Smooth muscle cell (in vitro differentiated cells): ENCODE measurements around the gene RHOH. TPM values are rescaled to one million over a fixed set of nuclear protein-coding genes. Genes with fewer than 3 reads are reported as not detected.

ENCODE experiments used
- DNase-seq: peaks from one replicate; lab custom pipeline; 2025; ENCODE audit not compliant: unreplicated experiment; lab: John Stamatoyannopoulos, UW
- H2AFZ ChIP-seq: fragments of 200-600 bp; sonication (generic); 2 replicates; pipeline ENCODE4 v1.6.0; 2016; ENCODE audit warnings: antibody characterized with exemption, low read depth, mild to moderate bottlenecking
- H3F3A ChIP-seq: fragments of 200-600 bp; sonication (generic); 2 replicates; pipeline ENCODE4 v1.6.0; 2017; ENCODE audit warnings: antibody characterized with exemption, low read depth
- H3K27ac ChIP-seq: fragments of 200-600 bp; sonication (generic); 2 replicates; pipeline ENCODE4 v1.5.1; 2016; ENCODE audit warnings: low read depth, mild to moderate bottlenecking
- H3K27me3 ChIP-seq: fragments of 200-600 bp; sonication (generic); 2 replicates; pipeline ENCODE4 v1.6.1; 2016; ENCODE audit warnings: low read depth, mild to moderate bottlenecking
- H3K36me3 ChIP-seq: fragments of 200-600 bp; sonication (generic); 2 replicates; pipeline ENCODE4 v1.5.1; 2016; ENCODE audit warnings: low read depth
- H3K4me1 ChIP-seq: fragments of 200-600 bp; sonication (generic); 2 replicates; pipeline ENCODE4 v1.5.1; 2016; ENCODE audit warnings: low read depth
- H3K4me2 ChIP-seq: fragments of 200-600 bp; sonication (generic); 2 replicates; pipeline ENCODE4 v1.6.0; 2016; ENCODE audit warnings: mild to moderate bottlenecking
- H3K4me3 ChIP-seq: fragments of 200-600 bp; sonication (generic); 2 replicates; pipeline ENCODE4 v1.5.1; 2016; ENCODE audit warnings: mild to moderate bottlenecking
- H3K79me2 ChIP-seq: fragments of 200-600 bp; sonication (generic); 2 replicates; pipeline ENCODE4 v1.6.0; 2016; ENCODE audit warnings: low read depth, mild to moderate bottlenecking
- H3K9ac ChIP-seq: fragments of 200-600 bp; sonication (generic); 2 replicates; pipeline ENCODE4 v1.6.0; 2016; ENCODE audit warnings: low read depth
- H3K9me3 ChIP-seq: fragments of 200-600 bp; sonication (generic); replicated peaks from 2 replicates; pipeline ENCODE4 v1.5.1; 2016; ENCODE audit warnings: low read depth
- H4K20me1 ChIP-seq: fragments of 200-600 bp; sonication (generic); 2 replicates; pipeline ENCODE4 v1.6.0; 2016; ENCODE audit warnings: low read depth
- CTCF ChIP-seq: fragments of 200-600 bp; sonication (generic); IDR thresholded peaks from 2 replicates; pipeline ENCODE4 v1.5.1; 2017; ENCODE audit warnings: borderline replicate concordance, mild to moderate bottlenecking, antibody characterized with exemption; ENCODE audit not compliant: insufficient read depth, poor library complexity, severe bottlenecking
- WGBS: methylation state at CpG from one replicate; pipeline ENCODE4 v1.1.7; 2016; ENCODE audit warnings: low lambda C conversion rate; 5-methylcytosine and 5-hydroxymethylcytosine counted together
- polyA plus RNA-seq: library from polyadenylated mRNA; unstranded; fragments of >200 nt; fragmentation: Nextera tagmentation; extraction: Ambion mirVana; gene quantifications from 2 replicates; pipeline ENCODE4 v1.2.1, GENCODE V29; 2016
- total RNA-seq: library from RNA; depleted of rRNA; stranded (reverse); fragments of >200 nt; gene quantifications from 2 replicates; pipeline ENCODE4 v1.2.3, GENCODE V29; 2014

RHOH gene
- total and polyA plus RNA-seq, 2 experiments from 2014 or later: 0.46 TPM; not detected in 1

GRCh38 chr4:40194602-40195161 is 2.1 kb upstream of the RHOH start:
- H3K79me2 ChIP-seq: no peaks in the 10 kb centered on the region
- H3K4me3 ChIP-seq: no peak overlapping the region
- no peak for DNase-seq
- no peak for TF ChIP-seq CTCF
- no peaks in the 10 kb centered on the region for H3K9me3 ChIP-seq
- H3K4me2 ChIP-seq: peak overlapping the region; percentile 46
- H3K27ac ChIP-seq: peak overlapping the region; percentile 3
- no peaks in the 10 kb centered on the region for H4K20me1 ChIP-seq
- H3K27me3 ChIP-seq: no peaks in the 10 kb centered on the region
- H3K9ac ChIP-seq: no peak overlapping the region
- no peaks in the 10 kb centered on the region for H3F3A ChIP-seq
- peaks cover 36% of the 10 kb centered on the region for H3K4me1 ChIP-seq
- WGBS: 52% methylated on average over 14 of the region's 14 CpGs
- H3K36me3 ChIP-seq: no peaks in the 10 kb centered on the region
- peak overlapping the region; percentile 56 for H2AFZ ChIP-seq

- Histone ChIP-seq H3K27me3 (no peaks in the 10 kb centered on the region), H3K4me3 (no peak overlapping the region), H3K27ac (no peak overlapping the region), H3K36me3 (no peaks in the 10 kb centered on the region), H2AFZ (peak overlapping the region; percentile 56), H3K9me3 (no peaks in the 10 kb centered on the region), H3K4me1 (peaks cover 36% of the 10 kb centered on the region), H3K9ac (no peak overlapping the region), H3K4me2 (peak overlapping the region; percentile 46), H3K79me2 (no peaks in the 10 kb centered on the region), H4K20me1 (no peaks in the 10 kb centered on the region), H3F3A (no peaks in the 10 kb centered on the region)
- 94% methylated on average over 10 of the region's 10 CpGs for WGBS
- no peak for DNase-seq
- TF ChIP-seq CTCF: no peak
Measured at GRCh38 chr4:40195182-40196177, 1.4 kb upstream of the RHOH start.

GRCh38 chr4:40196272-40196671 is 559 bp upstream of the RHOH start:
- Histone ChIP-seq H2AFZ (no peak overlapping the region), H3F3A (no peaks in the 10 kb centered on the region), H3K4me3 (no peak overlapping the region), H3K79me2 (no peaks in the 10 kb centered on the region), H3K4me2 (no peak overlapping the region), H3K9ac (no peak overlapping the region), H4K20me1 (no peaks in the 10 kb centered on the region), H3K36me3 (no peaks in the 10 kb centered on the region), H3K4me1 (peaks cover 32% of the 10 kb centered on the region), H3K9me3 (no peaks in the 10 kb centered on the region), H3K27me3 (no peaks in the 10 kb centered on the region), H3K27ac (no peak overlapping the region)
- TF ChIP-seq CTCF: no peak
- WGBS: 98% methylated on average over 8 of the region's 8 CpGs
- no peak for DNase-seq
